ENCODE results near the gene TRPV5. TPM values are rescaled to one million over a fixed set of nuclear protein-coding genes. Genes with fewer than 3 reads are reported as not detected.

The TRPV5 gene
- total RNA-seq, 2 donors from 2014 or later: not detected

DNA sequence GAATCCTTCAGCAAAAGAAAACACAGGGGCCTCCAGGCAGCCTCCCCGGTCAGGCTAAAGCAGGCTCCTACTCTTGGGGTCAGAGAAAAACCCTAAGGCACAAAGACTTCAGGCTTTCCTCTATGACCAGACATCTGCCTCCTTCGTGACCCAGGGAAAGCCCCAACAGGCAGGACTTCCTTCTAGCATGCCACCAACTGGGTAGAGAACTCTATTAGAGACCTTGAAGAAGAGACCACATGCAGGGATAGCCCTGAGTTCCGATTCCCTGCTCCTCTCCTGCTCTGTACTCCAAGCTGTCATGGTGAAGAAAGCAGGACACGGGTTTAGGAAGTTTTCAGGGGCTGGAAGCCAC, 49.3 kb downstream of the TRPV5 start:
- Histone ChIP-seq H3K9me3 (no peaks in the 10 kb centered on the region), H3K27ac (no peak overlapping the region), H3K4me1 (no peaks in the 10 kb centered on the region), H3K9ac (ENCODE audit: low read depth in 2 of 2, low read length in 2 of 2) (no peak overlapping the region), H3K4me3 (no peak overlapping the region), H3K27me3 (no peaks in the 10 kb centered on the region), H3K36me3 (no peaks in the 10 kb centered on the region)
- intact Hi-C loops (cut with DNase I): loop anchor here (5.0 kb wide), 1 partner anchor 118 kb away; no protein-coding TSS in a partner anchor
- no peak for DNase-seq
- TF ChIP-seq, protein P1, sequence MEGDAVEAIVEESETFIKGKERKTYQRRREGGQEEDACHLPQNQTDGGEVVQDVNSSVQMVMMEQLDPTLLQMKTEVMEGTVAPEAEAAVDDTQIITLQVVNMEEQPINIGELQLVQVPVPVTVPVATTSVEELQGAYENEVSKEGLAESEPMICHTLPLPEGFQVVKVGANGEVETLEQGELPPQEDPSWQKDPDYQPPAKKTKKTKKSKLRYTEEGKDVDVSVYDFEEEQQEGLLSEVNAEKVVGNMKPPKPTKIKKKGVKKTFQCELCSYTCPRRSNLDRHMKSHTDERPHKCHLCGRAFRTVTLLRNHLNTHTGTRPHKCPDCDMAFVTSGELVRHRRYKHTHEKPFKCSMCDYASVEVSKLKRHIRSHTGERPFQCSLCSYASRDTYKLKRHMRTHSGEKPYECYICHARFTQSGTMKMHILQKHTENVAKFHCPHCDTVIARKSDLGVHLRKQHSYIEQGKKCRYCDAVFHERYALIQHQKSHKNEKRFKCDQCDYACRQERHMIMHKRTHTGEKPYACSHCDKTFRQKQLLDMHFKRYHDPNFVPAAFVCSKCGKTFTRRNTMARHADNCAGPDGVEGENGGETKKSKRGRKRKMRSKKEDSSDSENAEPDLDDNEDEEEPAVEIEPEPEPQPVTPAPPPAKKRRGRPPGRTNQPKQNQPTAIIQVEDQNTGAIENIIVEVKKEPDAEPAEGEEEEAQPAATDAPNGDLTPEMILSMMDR (IDR thresholded peaks at IDR 0.05): no peak

DNA sequence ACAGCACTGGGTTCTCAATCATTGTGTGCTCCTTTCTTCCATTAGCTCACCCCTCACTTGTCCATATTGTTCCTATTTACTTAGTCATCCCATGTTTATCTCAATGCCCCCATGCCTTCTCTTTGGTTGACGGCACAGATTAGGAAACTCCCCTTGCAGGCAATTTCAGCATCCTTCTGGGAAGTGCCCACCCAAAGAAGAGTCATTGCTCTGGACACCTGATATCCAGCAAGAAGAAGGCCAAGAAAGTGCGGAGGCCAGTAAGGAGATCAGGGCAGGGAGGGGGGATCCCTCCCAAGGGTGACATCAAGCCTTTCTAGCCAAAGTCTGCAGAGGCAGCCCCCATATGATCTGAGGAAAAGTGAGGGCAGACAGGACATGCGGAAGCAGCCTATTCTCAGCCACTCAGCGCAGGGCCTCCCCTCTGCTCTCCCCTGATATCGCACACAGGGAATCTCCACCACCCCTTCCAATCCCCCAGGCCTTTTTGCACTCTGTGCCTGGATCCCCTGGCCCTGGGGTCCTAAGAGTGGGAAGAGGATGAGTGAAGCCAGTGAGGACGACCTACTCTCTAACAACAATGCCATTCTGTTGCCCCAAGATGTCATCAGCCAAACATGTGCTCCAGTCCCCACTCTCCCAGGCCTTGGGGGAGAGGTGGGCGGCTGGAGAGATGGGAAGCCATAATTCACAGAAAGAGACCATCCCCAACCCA, 49.8 kb downstream of the TRPV5 start:
- no peak overlapping the region for H3K27ac ChIP-seq
- intact Hi-C loops (cut with DNase I): loop anchor here (5.0 kb wide), 1 partner anchor 119 kb away; no protein-coding TSS in a partner anchor
- H3K4me3 ChIP-seq: no peak overlapping the region
- DNase-seq: no peak
- H3K4me1 ChIP-seq: no peaks in the 10 kb centered on the region
- TF ChIP-seq, protein P1 (IDR thresholded peaks at IDR 0.05): no peak
- H3K9ac ChIP-seq (ENCODE audit: low read depth in 2 of 2, low read length in 2 of 2): no peak overlapping the region
- no peaks in the 10 kb centered on the region for H3K27me3 ChIP-seq
- no peaks in the 10 kb centered on the region for H3K9me3 ChIP-seq
- no peaks in the 10 kb centered on the region for H3K36me3 ChIP-seq

DNA sequence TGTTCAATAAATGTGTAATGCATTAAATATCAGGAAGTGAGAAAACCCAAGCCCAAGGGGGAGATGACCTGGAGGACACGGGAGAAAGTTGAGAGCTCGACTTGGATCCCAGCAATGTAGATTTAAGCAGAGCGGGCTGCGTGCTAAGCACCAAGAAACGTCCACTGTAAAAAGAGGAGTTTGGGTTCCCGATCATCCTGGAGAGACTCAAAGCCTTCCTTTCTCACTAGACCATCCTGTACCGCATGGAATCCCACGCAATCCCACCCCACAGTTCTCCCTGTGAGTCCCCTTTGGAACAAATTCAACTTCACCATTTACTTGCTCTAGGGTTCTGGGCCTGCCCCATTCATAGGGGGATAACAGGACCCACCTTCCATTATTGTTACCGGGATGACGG, 50.4 kb downstream of the TRPV5 start:
- H3K27me3 ChIP-seq: no peaks in the 10 kb centered on the region
- H3K4me3 ChIP-seq: no peak overlapping the region
- intact Hi-C loops (cut with DNase I): loop anchor here (5.0 kb wide), 1 partner anchor 119 kb away; no protein-coding TSS in a partner anchor
- H3K9me3 ChIP-seq: no peaks in the 10 kb centered on the region
- no peaks in the 10 kb centered on the region for H3K36me3 ChIP-seq
- no peak overlapping the region for H3K27ac ChIP-seq
- no peaks in the 10 kb centered on the region for H3K4me1 ChIP-seq
- DNase-seq: no peak
- no peak overlapping the region for H3K9ac ChIP-seq (ENCODE audit: low read depth in 2 of 2, low read length in 2 of 2)
- TF ChIP-seq, protein P1 (IDR thresholded peaks at IDR 0.05): no peak

DNA sequence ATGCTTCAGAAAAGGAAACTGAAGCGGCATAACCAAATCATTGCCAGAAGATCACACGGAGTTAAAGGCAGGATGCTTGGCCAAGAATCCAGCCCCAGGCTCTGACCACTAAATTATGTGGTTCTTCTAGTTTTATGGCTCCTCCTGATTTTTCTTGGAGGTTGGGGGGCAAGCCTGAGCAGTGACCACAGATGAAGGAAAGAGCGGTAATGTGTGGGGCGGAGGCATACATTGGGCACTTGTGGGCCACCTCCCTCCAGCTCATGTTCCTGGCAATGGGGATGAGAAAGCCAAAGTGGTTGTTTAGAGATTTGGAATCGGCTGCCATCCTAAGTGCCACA, 51.2 kb downstream of the TRPV5 start:
- intact Hi-C loops (cut with DNase I): loop anchor here (5.0 kb wide), 1 partner anchor 120 kb away; no protein-coding TSS in a partner anchor
- H3K4me3 ChIP-seq: no peak overlapping the region
- H3K4me1 ChIP-seq: no peaks in the 10 kb centered on the region
- no peaks in the 10 kb centered on the region for H3K27me3 ChIP-seq
- DNase-seq: no peak
- TF ChIP-seq, protein P1 (IDR thresholded peaks at IDR 0.05): no peak
- H3K9ac ChIP-seq (ENCODE audit: low read depth in 2 of 2, low read length in 2 of 2): no peak overlapping the region
- H3K9me3 ChIP-seq: no peaks in the 10 kb centered on the region
- H3K36me3 ChIP-seq: no peaks in the 10 kb centered on the region
- H3K27ac ChIP-seq: no peak overlapping the region

DNA sequence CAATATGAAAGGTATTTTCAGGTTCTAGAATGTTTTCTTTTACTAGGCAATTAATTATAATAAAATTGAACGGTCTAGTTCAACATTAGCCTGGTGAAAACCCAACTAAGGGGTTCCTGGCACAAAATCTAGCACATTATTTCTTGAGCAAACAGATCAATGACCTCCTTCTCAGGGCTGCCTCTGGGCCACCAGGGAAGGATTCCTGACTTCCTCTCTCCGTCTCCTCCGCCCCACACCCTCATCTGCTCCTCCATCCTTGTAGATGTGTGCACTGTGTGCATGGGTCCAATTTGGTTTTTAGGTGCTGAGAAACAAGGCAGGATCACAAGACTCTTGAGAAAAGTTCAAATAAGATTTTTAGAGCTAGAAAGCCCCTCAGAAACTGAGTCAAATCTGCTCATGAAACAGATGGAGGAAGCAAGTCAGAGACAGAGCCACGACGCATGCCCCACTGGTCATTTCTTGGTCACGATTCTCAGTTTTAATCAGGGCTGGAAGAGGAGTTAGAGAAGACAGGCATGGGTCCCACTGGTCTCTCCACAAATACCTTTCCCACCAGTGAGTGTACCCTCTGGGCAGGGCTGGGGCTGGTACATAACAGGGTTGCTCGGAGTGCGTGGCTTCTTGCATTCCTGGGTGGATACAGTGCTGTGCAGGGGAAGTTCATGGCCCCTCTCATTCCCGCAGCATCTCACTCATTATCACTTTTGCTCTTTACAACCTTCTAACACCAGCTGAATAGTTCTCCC, 51.8 kb downstream of the TRPV5 start:
- Histone ChIP-seq H3K9ac (ENCODE audit: low read depth in 2 of 2, low read length in 2 of 2) (no peak overlapping the region), H3K4me3 (no peak overlapping the region), H3K9me3 (no peaks in the 10 kb centered on the region), H3K4me1 (no peaks in the 10 kb centered on the region), H3K27me3 (no peaks in the 10 kb centered on the region), H3K36me3 (no peaks in the 10 kb centered on the region), H3K27ac (no peak overlapping the region)
- intact Hi-C loops (cut with DNase I): loop anchor here (5.0 kb wide), 1 partner anchor 121 kb away; no protein-coding TSS in a partner anchor
- no peak for DNase-seq
- TF ChIP-seq, protein P1 (IDR thresholded peaks at IDR 0.05): no peak
